Mesenchymal stem cell (in vitro differentiated cells and primary cell): ENCODE results near the gene CROT.

Source experiments
- DNase-seq: peaks from one replicate; pipeline ENCODE4 v3.0.0-alpha.2; 2013
- H2AFZ ChIP-seq: one replicate; pipeline ENCODE4 v1.6.1; 2013; ENCODE audit warnings: low read depth, mild to moderate bottlenecking, control low read depth, inconsistent platforms, low read length, moderate library complexity
- H2AK5ac ChIP-seq: 2 replicates; pipeline ENCODE4 v1.6.1; 2013; ENCODE audit warnings: low read length, moderate library complexity, mild to moderate bottlenecking, inconsistent platforms; ENCODE audit not compliant: severe bottlenecking
- H2BK120ac ChIP-seq: one replicate; pipeline ENCODE4 v1.6.1; 2013; ENCODE audit warnings: low read depth, mild to moderate bottlenecking, inconsistent platforms, low read length, moderate library complexity
- H2BK12ac ChIP-seq, 2 experiments: one replicate each; pipeline ENCODE4 v1.6.1; 2013; ENCODE audit warnings: inconsistent platforms in 2 of 2, low read length in 2 of 2, mild to moderate bottlenecking in 2 of 2, moderate library complexity in 2 of 2, control low read depth in 1 of 2
- H2BK15ac ChIP-seq: one replicate; pipeline ENCODE4 v1.6.1; 2013; ENCODE audit warnings: mild to moderate bottlenecking, low read depth, inconsistent platforms; ENCODE audit not compliant: poor library complexity, severe bottlenecking
- H2BK5ac ChIP-seq: 2 replicates; pipeline ENCODE4 v1.6.1; 2013; ENCODE audit warnings: low read depth, mild to moderate bottlenecking, low read length, control low read depth, inconsistent platforms; ENCODE audit not compliant: poor library complexity, severe bottlenecking
- H3K14ac ChIP-seq, 2 experiments: one replicate each; pipeline ENCODE4 v1.6.1; 2013; ENCODE audit warnings: inconsistent platforms in 2 of 2, low read length in 2 of 2, control low read depth in 1 of 2, mild to moderate bottlenecking in 1 of 2, moderate library complexity in 1 of 2
- H3K18ac ChIP-seq, 2 experiments: one replicate each; pipeline ENCODE4 v1.6.1; 2013; ENCODE audit warnings: inconsistent platforms in 2 of 2, low read length in 2 of 2, control low read depth in 1 of 2, low read depth in 1 of 2, mild to moderate bottlenecking in 1 of 2
- H3K23ac ChIP-seq, 2 experiments: one replicate each; pipeline ENCODE4 v1.6.1; 2013; ENCODE audit warnings: inconsistent platforms in 2 of 2, low read length in 2 of 2, mild to moderate bottlenecking in 2 of 2, moderate library complexity in 2 of 2, control low read depth in 1 of 2
- H3K27ac ChIP-seq: 2 replicates; pipeline ENCODE4 v1.5.1; 2013; ENCODE audit warnings: mild to moderate bottlenecking, moderate library complexity, low read length, control low read depth, inconsistent platforms; ENCODE audit not compliant: poor library complexity, severe bottlenecking
- H3K27me3 ChIP-seq, 2 experiments: 2 replicates each; pipeline versions ENCODE4 v1.6.1 to v1.7.0; 2013; ENCODE audit warnings: low read length in 2 of 2, mild to moderate bottlenecking in 2 of 2, moderate library complexity in 2 of 2, control low read depth in 1 of 2, inconsistent platforms in 1 of 2; ENCODE audit not compliant: control insufficient read depth in 1 of 2, insufficient read depth in 1 of 2
- H3K36me3 ChIP-seq, 2 experiments: 2 replicates each; pipeline versions ENCODE4 v1.6.1 to v1.7.0; 2013; ENCODE audit warnings: low read length in 2 of 2, control low read depth in 1 of 2, inconsistent platforms in 1 of 2, low read depth in 1 of 2, mild to moderate bottlenecking in 1 of 2; ENCODE audit not compliant: insufficient read depth in 2 of 2, control insufficient read depth in 1 of 2
- H3K4ac ChIP-seq, 2 experiments: one replicate each; pipeline ENCODE4 v1.6.1; 2013; ENCODE audit warnings: inconsistent platforms in 2 of 2, low read length in 2 of 2, mild to moderate bottlenecking in 2 of 2, moderate library complexity in 2 of 2, control low read depth in 1 of 2, low read depth in 1 of 2
- H3K4me1 ChIP-seq: 2 replicates; pipeline ENCODE4 v1.6.1; 2013; ENCODE audit warnings: low read depth, low read length, control low read depth; ENCODE audit not compliant: control insufficient read depth, insufficient read depth
- H3K4me2 ChIP-seq: 2 replicates; pipeline ENCODE4 v1.6.1; 2013; ENCODE audit warnings: low read length, mild to moderate bottlenecking, inconsistent platforms; ENCODE audit not compliant: poor library complexity, severe bottlenecking
- H3K4me3 ChIP-seq, 2 experiments: 2 replicates each; pipeline versions ENCODE4 v1.5.1 to v1.7.0; 2013; ENCODE audit warnings: low read length in 2 of 2, mild to moderate bottlenecking in 2 of 2, control low read depth in 1 of 2, low read depth in 1 of 2; ENCODE audit not compliant: insufficient read depth in 1 of 2
- H3K79me1 ChIP-seq: replicated peaks from 2 replicates; pipeline ENCODE4 v1.6.1; 2013; ENCODE audit warnings: mild to moderate bottlenecking, control low read depth, low read length, inconsistent platforms; ENCODE audit not compliant: poor library complexity, severe bottlenecking
- H3K9ac ChIP-seq: 2 replicates; pipeline ENCODE4 v1.7.0; 2013; ENCODE audit warnings: mild to moderate bottlenecking, low read length, moderate library complexity
- H3K9me3 ChIP-seq: 2 replicates; pipeline ENCODE4 v1.7.0; 2013; ENCODE audit warnings: mild to moderate bottlenecking, low read length; ENCODE audit not compliant: control insufficient read depth
- H4K8ac ChIP-seq: one replicate; pipeline ENCODE4 v1.6.1; 2013; ENCODE audit warnings: inconsistent platforms, mild to moderate bottlenecking, low read length, moderate library complexity
- H4K91ac ChIP-seq: one replicate; pipeline ENCODE4 v1.6.1; 2013; ENCODE audit warnings: mild to moderate bottlenecking, low read length, inconsistent platforms
- WGBS: methylation state at CpG from one replicate; pipeline ENCODE4 v1.1.7; 2013; ENCODE audit warnings: mixed read lengths; 5-methylcytosine and 5-hydroxymethylcytosine counted together

CROT gene

DNA sequence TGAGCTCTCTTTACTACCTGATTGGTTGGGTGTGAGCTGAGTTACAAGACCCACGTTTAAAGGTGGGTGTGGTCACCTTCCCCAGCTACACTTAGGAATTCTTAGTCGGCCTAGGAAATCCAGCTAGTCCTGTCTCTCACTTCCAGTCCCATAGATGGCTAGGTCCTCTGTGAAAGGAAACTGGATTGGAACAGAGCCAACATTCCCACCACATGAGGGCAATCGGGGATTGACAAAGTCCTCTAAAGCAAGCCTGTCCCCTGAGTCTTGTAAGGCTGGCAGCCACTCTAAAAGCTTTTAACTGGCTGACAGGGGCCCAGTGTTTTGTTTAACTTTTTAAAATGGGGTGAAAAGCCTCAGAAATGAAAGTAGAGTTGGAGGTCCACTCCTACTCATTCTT, 15.1 kb upstream of the CROT start:
- Histone ChIP-seq H3K9ac (no peak overlapping the region), H3K4me2 (no peak overlapping the region), H3K4ac (no peak overlapping the region), H2BK5ac (no peak overlapping the region), H2BK15ac (no peak overlapping the region), H2AFZ (no peak overlapping the region), H3K4me1 (no peaks in the 10 kb centered on the region), H2BK120ac (no peak overlapping the region), H3K27me3 (no peaks in the 10 kb centered on the region), H3K79me1 (no peaks in the 10 kb centered on the region), H3K4me3 (no peak overlapping the region), H4K8ac (no peak overlapping the region), H3K36me3 (peaks cover 4 to 7% of the 10 kb centered on the region in 2 experiments), H3K14ac (no peak overlapping the region), H2AK5ac (no peak overlapping the region), H3K9me3 (peaks cover 37% of the 10 kb centered on the region), H2BK12ac (no peak overlapping the region), H3K27ac (no peak overlapping the region), H4K91ac (no peak overlapping the region), H3K18ac (no peak overlapping the region), H3K23ac (no peak overlapping the region)
- no peak for DNase-seq
- WGBS: 86% methylated on average over 3 of the region's 3 CpGs

DNA sequence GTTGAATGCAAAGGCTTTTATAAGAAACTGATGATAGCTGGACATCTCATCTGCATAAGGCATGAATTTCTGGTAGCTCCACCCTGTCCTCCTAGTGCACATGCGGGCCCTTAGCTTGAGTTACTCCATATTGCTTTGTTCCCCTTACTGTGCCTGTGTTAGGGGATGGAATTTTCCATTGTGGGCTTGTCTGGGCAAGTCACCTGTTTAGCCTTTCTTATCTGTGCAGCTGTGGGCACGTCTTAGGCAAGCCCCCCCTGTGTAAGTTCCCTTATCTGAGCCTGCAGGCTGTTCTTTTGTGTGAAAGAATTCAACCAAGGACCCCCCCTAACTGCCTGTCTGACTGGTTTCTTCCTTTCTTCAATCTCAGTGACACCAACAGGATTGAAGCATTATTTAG, 14.5 kb upstream of the CROT start:
- H2BK15ac ChIP-seq: no peak overlapping the region
- no peak overlapping the region for H4K91ac ChIP-seq
- H3K9ac ChIP-seq: no peak overlapping the region
- H3K14ac ChIP-seq: no peak overlapping the region
- H2BK12ac ChIP-seq: peak overlapping the region in 1 of 2 experiments; percentile 50
- H3K9me3 ChIP-seq: peaks cover 37% of the 10 kb centered on the region
- H3K27ac ChIP-seq: no peak overlapping the region
- peak overlapping the region; percentile 60 for H4K8ac ChIP-seq
- H3K27me3 ChIP-seq: no peaks in the 10 kb centered on the region
- H3K23ac ChIP-seq: no peak overlapping the region
- no peak overlapping the region for H2AK5ac ChIP-seq
- no peaks in the 10 kb centered on the region for H3K4me1 ChIP-seq
- no peaks in the 10 kb centered on the region for H3K79me1 ChIP-seq
- H2BK120ac ChIP-seq: no peak overlapping the region
- H3K4me2 ChIP-seq: no peak overlapping the region
- H3K18ac ChIP-seq: no peak overlapping the region
- no peak overlapping the region for H3K4ac ChIP-seq
- peaks cover 4 to 7% of the 10 kb centered on the region in 2 experiments for H3K36me3 ChIP-seq
- H3K4me3 ChIP-seq: no peak overlapping the region
- DNase-seq: no peak
- WGBS: 64% methylated on average over 2 of the region's 2 CpGs
- no peak overlapping the region for H2BK5ac ChIP-seq
- H2AFZ ChIP-seq: no peak overlapping the region

DNA sequence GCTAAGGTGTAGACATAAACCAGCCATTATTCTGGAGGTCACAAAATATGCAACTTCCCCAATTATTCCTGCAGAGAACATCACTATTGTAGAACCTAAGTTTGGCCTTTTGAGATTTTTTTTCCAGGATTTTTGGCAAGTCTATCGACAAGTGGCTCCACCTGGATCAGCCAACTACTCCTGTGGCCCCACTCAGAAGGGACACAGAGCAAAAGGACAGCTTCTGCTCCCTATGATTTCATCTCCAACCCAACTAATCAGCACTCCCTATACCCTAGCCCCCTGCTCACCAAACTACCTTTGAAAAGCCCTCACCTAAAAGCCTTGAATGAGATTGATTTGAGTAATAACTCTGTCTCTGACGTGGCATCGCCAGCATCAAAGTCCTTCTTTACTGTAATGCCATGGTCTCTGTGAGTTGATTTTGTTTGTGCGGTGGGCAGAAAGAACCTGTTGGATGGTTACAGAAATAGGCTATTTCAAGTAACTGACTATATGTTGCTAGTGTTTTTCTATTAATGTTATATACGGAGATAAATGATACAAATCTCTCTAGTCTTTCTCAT, 13.7 kb upstream of the CROT start:
- no peak overlapping the region for H2AK5ac ChIP-seq
- H3K14ac ChIP-seq: no peak overlapping the region
- H3K79me1 ChIP-seq: no peaks in the 10 kb centered on the region
- WGBS: 97% methylated on average over 4 of the region's 5 CpGs
- no peak overlapping the region for H2BK15ac ChIP-seq
- peaks cover 4 to 7% of the 10 kb centered on the region in 2 experiments for H3K36me3 ChIP-seq
- no peak overlapping the region for H2BK120ac ChIP-seq
- H4K91ac ChIP-seq: no peak overlapping the region
- no peak overlapping the region for H3K9ac ChIP-seq
- H3K23ac ChIP-seq: no peak overlapping the region
- no peak overlapping the region for H3K4ac ChIP-seq
- H3K4me2 ChIP-seq: no peak overlapping the region
- H2AFZ ChIP-seq: no peak overlapping the region
- no peak overlapping the region for H4K8ac ChIP-seq
- H3K4me1 ChIP-seq: no peaks in the 10 kb centered on the region
- no peak overlapping the region for H3K4me3 ChIP-seq
- no peak overlapping the region for H3K18ac ChIP-seq
- no peak overlapping the region for H2BK5ac ChIP-seq
- H3K27me3 ChIP-seq: no peaks in the 10 kb centered on the region
- peaks cover 31% of the 10 kb centered on the region for H3K9me3 ChIP-seq
- H3K27ac ChIP-seq: no peak overlapping the region
- no peak for DNase-seq
- no peak overlapping the region for H2BK12ac ChIP-seq

DNA sequence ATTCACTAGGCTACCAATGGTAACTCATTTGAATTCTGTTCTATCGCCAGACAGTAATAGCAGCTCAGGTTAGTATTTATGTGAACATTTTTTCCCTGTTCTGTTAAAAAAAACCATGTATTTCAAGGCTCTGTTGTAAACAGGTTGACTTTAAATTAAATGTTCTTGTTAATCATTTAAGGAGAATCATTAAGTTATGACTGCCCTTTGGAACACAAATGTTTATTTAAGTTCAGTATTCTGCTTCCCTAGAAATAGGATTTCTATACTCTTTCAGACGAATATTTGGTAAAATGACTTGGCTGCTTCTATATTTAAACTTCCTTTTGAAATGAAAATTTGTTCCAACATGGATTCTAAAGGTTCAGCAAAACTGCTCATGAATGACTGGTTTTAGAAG, 13.1 kb upstream of the CROT start:
- Histone ChIP-seq H3K79me1 (no peaks in the 10 kb centered on the region), H3K14ac (no peak overlapping the region), H2AFZ (no peak overlapping the region), H2BK5ac (no peak overlapping the region), H3K4me2 (no peak overlapping the region), H4K91ac (no peak overlapping the region), H3K4ac (no peak overlapping the region), H2BK15ac (no peak overlapping the region), H2BK12ac (no peak overlapping the region), H3K27ac (no peak overlapping the region), H2AK5ac (no peak overlapping the region), H3K23ac (no peak overlapping the region), H3K36me3 (peaks cover 4 to 7% of the 10 kb centered on the region in 2 experiments), H3K4me3 (no peak overlapping the region), H2BK120ac (no peak overlapping the region), H3K18ac (no peak overlapping the region), H3K4me1 (no peaks in the 10 kb centered on the region), H3K9ac (no peak overlapping the region), H3K9me3 (peaks cover 26% of the 10 kb centered on the region), H3K27me3 (no peaks in the 10 kb centered on the region), H4K8ac (no peak overlapping the region)
- DNase-seq: no peak
- WGBS: no CpG with 5 or more reads among the region's 2 CpGs
